ENCODE measurements around the gene SECTM1.

- TF ChIP-seq ZNF384 (IDR thresholded peaks at IDR 0.05) (no peak), BHLHE40 (IDR thresholded peaks at IDR 0.05; ENCODE audit: borderline replicate concordance) (no peak), FOXK2 (IDR thresholded peaks at IDR 0.05) (no peak), CTBP1 (IDR thresholded peaks at IDR 0.05; ENCODE audit: borderline replicate concordance) (no peak), SP1 (IDR thresholded peaks at IDR 0.05) (no peak), FOXM1 (IDR thresholded peaks at IDR 0.05; ENCODE audit: borderline replicate concordance) (no peak)
These were observed 23.3 kb upstream of the SECTM1 start for GRCh38 chr17:82356845-82357355.

All from HEK293T (cell line).